ENCODE results near the gene SLC27A1. TPM values are rescaled to one million over a fixed set of nuclear protein-coding genes. Genes with fewer than 3 reads are reported as not detected.

SLC27A1 gene
- polyA plus RNA-seq, 4 donors = 12.0 to 17.0 (median 13.3) TPM

Other genes starting within 250 kb of the SLC27A1 start
- gene OCEL1, start 244.3 kb upstream of the SLC27A1 start, polyA plus RNA-seq (ENCODE audit: insufficient read length in 4 of 4) = 10 to 100 TPM; 19.5 to 27.8 (median 23.6) TPM
- 10 to 100 TPM; 38.8 to 59.8 (median 40.6) TPM for gene NR2F6, start 224.6 kb upstream of the SLC27A1 start, polyA plus RNA-seq (ENCODE audit: insufficient read length in 4 of 4)
- gene USHBP1, start 205.8 kb upstream of the SLC27A1 start, polyA plus RNA-seq (ENCODE audit: insufficient read length in 4 of 4) = 1 to 10 TPM; 5.6 to 7.3 (median 6.3) TPM
- 100 to 1,000 TPM in 2 of 4 donors, 10 to 100 TPM in 2; 93.4 to 109 (median 99.6) TPM for gene BABAM1, start 203.1 kb upstream of the SLC27A1 start, polyA plus RNA-seq (ENCODE audit: insufficient read length in 4 of 4)
- gene ANKLE1, start 188.6 kb upstream of the SLC27A1 start, polyA plus RNA-seq (ENCODE audit: insufficient read length in 4 of 4) = under 1 TPM; 0.60 to 0.91 (median 0.83) TPM
- 10 to 100 TPM in 1 of 4 donors, 1 to 10 TPM in 3; 7.6 to 14.2 (median 8.3) TPM for gene ABHD8, start 167.1 kb upstream of the SLC27A1 start, polyA plus RNA-seq (ENCODE audit: insufficient read length in 4 of 4)
- 10 to 100 TPM; 47.7 to 63.3 (median 51.3) TPM for gene MRPL34, start 164.7 kb upstream of the SLC27A1 start, polyA plus RNA-seq (ENCODE audit: insufficient read length in 4 of 4)
- gene DDA1, start 161.0 kb upstream of the SLC27A1 start, polyA plus RNA-seq (ENCODE audit: insufficient read length in 4 of 4) = 10 to 100 TPM; 35.1 to 43.4 (median 36.9) TPM
- gene ANO8, start 135.7 kb upstream of the SLC27A1 start, polyA plus RNA-seq (ENCODE audit: insufficient read length in 4 of 4) = 10 to 100 TPM in 3 of 4 donors, 1 to 10 TPM in 1; 9.2 to 14.1 (median 10.3) TPM
- 10 to 100 TPM; 15.3 to 20.8 (median 18.7) TPM for gene GTPBP3, start 133.0 kb upstream of the SLC27A1 start, polyA plus RNA-seq (ENCODE audit: insufficient read length in 4 of 4)
- 100 to 1,000 TPM; 178 to 215 (median 198) TPM for gene PLVAP, start 93.2 kb upstream of the SLC27A1 start, polyA plus RNA-seq (ENCODE audit: insufficient read length in 4 of 4)
- gene CCDC194, start 76.3 kb upstream of the SLC27A1 start, polyA plus RNA-seq (ENCODE audit: insufficient read length in 4 of 4) = 1 to 10 TPM in 3 of 4 donors, under 1 TPM in 1; 0.76 to 1.8 (median 1.5) TPM
- gene BST2, start 64.9 kb upstream of the SLC27A1 start, polyA plus RNA-seq (ENCODE audit: insufficient read length in 4 of 4) = 100 to 1,000 TPM in 3 of 4 donors, 10 to 100 TPM in 1; 81.8 to 143 (median 122) TPM
- gene MVB12A, start 50.5 kb upstream of the SLC27A1 start, polyA plus RNA-seq (ENCODE audit: insufficient read length in 4 of 4) = 10 to 100 TPM; 61.5 to 87.9 (median 62.8) TPM
- gene TMEM221, start 21.9 kb upstream of the SLC27A1 start, polyA plus RNA-seq (ENCODE audit: insufficient read length in 4 of 4) = 1 to 10 TPM; 2.2 to 3.5 (median 2.8) TPM
- under 1 TPM in 2 of 4 donors, not detected in 2; 0.12 to 0.29 TPM for gene NXNL1, start 9.6 kb upstream of the SLC27A1 start, polyA plus RNA-seq (ENCODE audit: insufficient read length in 4 of 4)
- gene PGLS, start 41.1 kb downstream of the SLC27A1 start, polyA plus RNA-seq (ENCODE audit: insufficient read length in 4 of 4) = 10 to 100 TPM; 56.4 to 92.0 (median 60.8) TPM
- 10 to 100 TPM; 46.6 to 49.6 (median 48.2) TPM for gene COLGALT1, start 85.1 kb downstream of the SLC27A1 start, polyA plus RNA-seq (ENCODE audit: insufficient read length in 4 of 4)
- gene UNC13A, start 217.8 kb downstream of the SLC27A1 start, polyA plus RNA-seq (ENCODE audit: insufficient read length in 4 of 4) = under 1 TPM; 0.12 to 0.42 (median 0.24) TPM
- gene MAP1S, start 249.0 kb downstream of the SLC27A1 start, polyA plus RNA-seq (ENCODE audit: insufficient read length in 4 of 4) = 10 to 100 TPM; 32.2 to 44.4 (median 35.3) TPM

All from right renal pelvis (tissue), 4 donors.